ENCODE data around the gene C4A. TPM values are rescaled to one million over a fixed set of nuclear protein-coding genes. Genes with fewer than 3 reads are reported as not detected.

Gene C4A
- total and polyA plus RNA-seq, 2 of the 13 experiments (the other 11 are each of a cell fraction or from before 2014, with no cell fraction given): 165 to 478 TPM

GRCh38 chr6:31958741-31959739, 22.8 kb upstream of the C4A start, which contains the start of the genes NELFE and SKIC2 (continued):
- TF ChIP-seq ZNF773 (CRISPR knock-in tag; IDR thresholded peaks at IDR 0.05; ENCODE audit: borderline replicate concordance) (no peak), NCOA1 (CRISPR knock-in tag; IDR thresholded peaks at IDR 0.05) (no peak), GTF2F1 (IDR thresholded peaks at IDR 0.05; ENCODE audit: low read length) (no peak), ZNF44 (CRISPR knock-in tag; IDR thresholded peaks at IDR 0.05) (peak; percentile 79; the same call in 1 of the 2 replicates), FOXA1 (IDR thresholded peaks at IDR 0.05) (no peak), FOXA1 (CRISPR knock-in tag; IDR thresholded peaks at IDR 0.05) (no peak; the same call in 1 of the 2 replicates), TRIM24 (CRISPR knock-in tag; IDR thresholded peaks at IDR 0.05) (no peak), SP5 (CRISPR knock-in tag; IDR thresholded peaks at IDR 0.05; ENCODE audit: borderline replicate concordance, low read depth) (peak; percentile 59), MXI1 (IDR thresholded peaks at IDR 0.05; ENCODE audit: borderline replicate concordance, low read depth, low read length) (peak; percentile 96; the same call in 1 of the 3 replicates), HNRNPL (IDR thresholded peaks at IDR 0.05; ENCODE audit: low read depth, low read length) (peak; percentile 71; the same call in 1 of the 2 replicates), ESRRA (CRISPR knock-in tag; IDR thresholded peaks at IDR 0.05; ENCODE audit: low read depth) (no peak; the same call in 1 of the 2 replicates), HMGA1 (CRISPR knock-in tag; conservative IDR thresholded peaks at IDR 0.05) (no peak), IKZF1 (IDR thresholded peaks at IDR 0.05) (no peak), ZSCAN31 (CRISPR knock-in tag; IDR thresholded peaks at IDR 0.05; ENCODE audit: low read depth) (peak; percentile 90), MXD3 (CRISPR knock-in tag; IDR thresholded peaks at IDR 0.05) (peak; percentile 85; the same call in 1 of the 2 replicates), GPBP1L1 (CRISPR knock-in tag; IDR thresholded peaks at IDR 0.05) (no peak), CEBPZ (IDR thresholded peaks at IDR 0.05; ENCODE audit: low read length) (no peak), PHF5A (CRISPR knock-in tag; IDR thresholded peaks at IDR 0.05; ENCODE audit: low read depth, unreplicated experiment) (peak; percentile 74), TBL1XR1 (IDR thresholded peaks at IDR 0.05; ENCODE audit: borderline replicate concordance, low read length, partially characterized antibody) (no peak), ZNF800 (CRISPR knock-in tag; IDR thresholded peaks at IDR 0.05) (peak; percentile 36; the same call in 1 of the 2 replicates), CREM (IDR thresholded peaks at IDR 0.05) (peak; percentile 99), CREM (CRISPR knock-in tag; IDR thresholded peaks at IDR 0.05) (peak; percentile 89), KLF11 (CRISPR knock-in tag; IDR thresholded peaks at IDR 0.05) (no peak)

All from HepG2 (cell line).